Ovary (tissue), 3 donors: Measurements from ENCODE around the gene TTLL9.

Source experiments
- POLR2A ChIP-seq: fragments of 450-650 bp; IDR thresholded peaks from one replicate; pipeline ENCODE4 v1.6.1; 2017; ENCODE audit warnings: antibody characterized with exemption, mild to moderate bottlenecking, moderate library complexity
- TF ChIP-seq, protein P1 (sequence below), 3 donors: fragments of 450-650 bp in 2 of 3; fragments of 200-600 bp in 1 of 3; IDR thresholded peaks; one replicate each; pipeline versions ENCODE4 v1.5.1 to v1.8.0; 2016 to 2022; ENCODE audit warnings: antibody characterized with exemption in 3 of 3, mild to moderate bottlenecking in 1 of 3
- donor health status: DM: no; HTN: no; CAD: no.

DNA sequence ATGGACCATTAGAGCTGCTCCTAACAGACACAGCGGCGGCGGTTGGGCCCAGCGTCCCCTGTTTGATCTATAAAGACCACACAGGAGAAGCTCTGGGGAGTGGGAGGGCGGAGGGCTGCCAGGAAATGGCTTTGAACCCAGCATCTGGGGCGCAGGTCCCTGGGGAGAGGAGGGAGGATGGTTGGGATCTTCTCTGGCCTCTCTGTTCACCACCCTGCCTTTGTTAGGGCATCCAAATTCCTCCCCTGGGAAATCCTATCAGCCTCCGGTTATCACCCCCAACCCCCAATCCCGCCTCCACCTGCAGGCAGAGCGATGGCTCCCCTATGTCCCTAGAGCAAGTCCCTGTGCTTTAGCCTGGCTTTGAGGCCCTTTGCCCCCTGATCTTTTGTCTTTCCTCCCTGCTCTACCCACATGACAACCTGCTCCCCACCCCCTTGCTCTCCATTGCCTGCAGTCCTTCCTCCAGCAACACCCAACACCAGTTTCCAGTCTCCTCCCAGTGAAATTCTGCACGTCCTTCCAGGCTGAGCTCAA is 104.6 kb downstream of the TTLL9 start:
- TF ChIP-seq, protein P1, sequence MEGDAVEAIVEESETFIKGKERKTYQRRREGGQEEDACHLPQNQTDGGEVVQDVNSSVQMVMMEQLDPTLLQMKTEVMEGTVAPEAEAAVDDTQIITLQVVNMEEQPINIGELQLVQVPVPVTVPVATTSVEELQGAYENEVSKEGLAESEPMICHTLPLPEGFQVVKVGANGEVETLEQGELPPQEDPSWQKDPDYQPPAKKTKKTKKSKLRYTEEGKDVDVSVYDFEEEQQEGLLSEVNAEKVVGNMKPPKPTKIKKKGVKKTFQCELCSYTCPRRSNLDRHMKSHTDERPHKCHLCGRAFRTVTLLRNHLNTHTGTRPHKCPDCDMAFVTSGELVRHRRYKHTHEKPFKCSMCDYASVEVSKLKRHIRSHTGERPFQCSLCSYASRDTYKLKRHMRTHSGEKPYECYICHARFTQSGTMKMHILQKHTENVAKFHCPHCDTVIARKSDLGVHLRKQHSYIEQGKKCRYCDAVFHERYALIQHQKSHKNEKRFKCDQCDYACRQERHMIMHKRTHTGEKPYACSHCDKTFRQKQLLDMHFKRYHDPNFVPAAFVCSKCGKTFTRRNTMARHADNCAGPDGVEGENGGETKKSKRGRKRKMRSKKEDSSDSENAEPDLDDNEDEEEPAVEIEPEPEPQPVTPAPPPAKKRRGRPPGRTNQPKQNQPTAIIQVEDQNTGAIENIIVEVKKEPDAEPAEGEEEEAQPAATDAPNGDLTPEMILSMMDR (IDR thresholded peaks at IDR 0.05): no peak
- TF ChIP-seq POLR2A: no peak
